CD4-positive, alpha-beta T cell (primary cell): Measurements from ENCODE around the gene GNA15. TPM values are rescaled to one million over a fixed set of nuclear protein-coding genes. Genes with fewer than 3 reads are reported as not detected.

ENCODE experiments used
- ATAC-seq: fragments of 200-7000 bp; cut with Tn5 transposase; one replicate; pipeline ENCODE4 v1.10.0; 2022; ENCODE audit warnings: mild to moderate bottlenecking; ENCODE audit not compliant: poor library complexity
- CTCF ChIA-PET: fragments of 350-600 bp; sonication (Branson Sonifier 250); formaldehyde crosslinking; loops from one replicate; lab custom pipeline; 2021; ENCODE audit warnings: antibody characterized with exemption, inconsistent platforms; lab: Charles Lee
- POLR2A ChIA-PET: fragments of 350-600 bp; sonication (Branson Sonifier 250); formaldehyde crosslinking; loops from one replicate; lab custom pipeline; 2021; ENCODE audit warnings: antibody characterized with exemption, inconsistent platforms; lab: Charles Lee
- DNase-seq, 14 experiments: peaks; one replicate each; pipeline ENCODE4 v3.0.0-alpha.2; 2013 to 2020; ENCODE audit warnings: mixed read lengths in 2 of 14
- H3K27ac ChIP-seq, 2 donors: one replicate each; pipeline versions ENCODE4 v1.5.1 to v1.7.0; 2013; ENCODE audit warnings: low read length in 2 of 2, low read depth in 1 of 2, mild to moderate bottlenecking in 1 of 2
- H3K27me3 ChIP-seq, 2 experiments: 1 replicate in 1 of 2; 2 replicates in 1 of 2; pipeline versions ENCODE4 v1.6.1 to v1.7.0; 2013; ENCODE audit warnings: low read length in 2 of 2, control low read depth in 1 of 2, mild to moderate bottlenecking in 1 of 2, moderate library complexity in 1 of 2; ENCODE audit not compliant: insufficient read depth in 2 of 2, control insufficient read depth in 1 of 2
- H3K36me3 ChIP-seq: one replicate; pipeline ENCODE4 v1.6.1; 2013; ENCODE audit warnings: low read length, control low read depth; ENCODE audit not compliant: insufficient read depth
- H3K4me1 ChIP-seq: one replicate; pipeline ENCODE4 v1.6.1; 2013; ENCODE audit warnings: low read length, control low read depth; ENCODE audit not compliant: insufficient read depth
- H3K4me3 ChIP-seq: one replicate; pipeline ENCODE4 v1.5.1; 2013; ENCODE audit warnings: mild to moderate bottlenecking, low read length, moderate library complexity
- H3K9me3 ChIP-seq, 2 experiments: 1 replicate in 1 of 2; 2 replicates in 1 of 2; pipeline versions ENCODE4 v1.6.1 to v1.7.0; 2013; ENCODE audit warnings: low read length in 2 of 2, mild to moderate bottlenecking in 2 of 2, control low read depth in 1 of 2, moderate library complexity in 1 of 2; ENCODE audit not compliant: control insufficient read depth in 1 of 2, insufficient read depth in 1 of 2
- H3K27ac Mint-ChIP-seq: one replicate; pipeline ENCODE4 v1.8.0; 2020; ENCODE audit warnings: mixed read lengths
- H3K27me3 Mint-ChIP-seq: one replicate; pipeline ENCODE4 v1.8.0; 2021; ENCODE audit warnings: mixed read lengths
- H3K36me3 Mint-ChIP-seq: one replicate; pipeline ENCODE4 v1.8.0; 2021; ENCODE audit warnings: low read depth, mixed read lengths
- H3K4me1 Mint-ChIP-seq: one replicate; pipeline ENCODE4 v1.8.0; 2021; ENCODE audit warnings: low read depth, mixed read lengths
- H3K4me3 Mint-ChIP-seq: one replicate; pipeline ENCODE4 v1.8.0; 2020; ENCODE audit warnings: mild to moderate bottlenecking, mixed read lengths
- H3K9me3 Mint-ChIP-seq: one replicate; pipeline ENCODE4 v1.8.0; 2020; ENCODE audit warnings: mixed read lengths
- intact Hi-C, 2 experiments: fragments of 100-400 bp; cut with DNase I in 1 of 2; cut with micrococcal nuclease in 1 of 2; formaldehyde crosslinking; loops; one replicate each; pipeline versions ENCODE4 v1.15.1 to v1.9.0; 2023 to 2025; cut with DNase I, micrococcal nuclease
- total RNA-seq, 174 experiments: library from RNA in 2 of 174; stranded (reverse) in 2 of 174; gene quantifications; one replicate each; pipeline ENCODE4 v1.2.3 and lab custom pipeline; 2021 to 2026
- TF ChIP-seq, protein P1 (sequence below): fragments of 200-600 bp; IDR thresholded peaks from one replicate; pipeline ENCODE4 v1.8.0; 2022; ENCODE audit warnings: antibody characterized with exemption, mild to moderate bottlenecking

The GNA15 gene
- total RNA-seq, 2 experiments from 2014 or later: 12.1 to 14.9 TPM

GRCh38 chr19:3185461-3186159, 49.8 kb downstream of the GNA15 start, which contains the start of gene NCLN:
NCLN (plus strand) TSS chr19:3185930; CDS start chr19:3186031, 101 bp downstream.
- DNase-seq: peak; percentile 88 to 96 (median 94)
- CTCF ChIA-PET: no interaction called here
- Mint-ChIP-seq H3K27ac (peak within 1 kb of the TSS; percentile 86), H3K4me1 (peaks cover 58% of the 10 kb centered on the region), H3K27me3 (no peaks in the 10 kb centered on the region), H3K9me3 (no peaks in the 10 kb centered on the region), H3K4me3 (peak within 1 kb of the TSS; percentile 93), H3K36me3 (peaks cover 49% of the 10 kb centered on the region)
- intact Hi-C loops: loop anchor here (1.0 to 10.0 kb wide), 4 partner anchors 8 to 249 kb away; no protein-coding TSS in a partner anchor
- TF ChIP-seq, protein P1, sequence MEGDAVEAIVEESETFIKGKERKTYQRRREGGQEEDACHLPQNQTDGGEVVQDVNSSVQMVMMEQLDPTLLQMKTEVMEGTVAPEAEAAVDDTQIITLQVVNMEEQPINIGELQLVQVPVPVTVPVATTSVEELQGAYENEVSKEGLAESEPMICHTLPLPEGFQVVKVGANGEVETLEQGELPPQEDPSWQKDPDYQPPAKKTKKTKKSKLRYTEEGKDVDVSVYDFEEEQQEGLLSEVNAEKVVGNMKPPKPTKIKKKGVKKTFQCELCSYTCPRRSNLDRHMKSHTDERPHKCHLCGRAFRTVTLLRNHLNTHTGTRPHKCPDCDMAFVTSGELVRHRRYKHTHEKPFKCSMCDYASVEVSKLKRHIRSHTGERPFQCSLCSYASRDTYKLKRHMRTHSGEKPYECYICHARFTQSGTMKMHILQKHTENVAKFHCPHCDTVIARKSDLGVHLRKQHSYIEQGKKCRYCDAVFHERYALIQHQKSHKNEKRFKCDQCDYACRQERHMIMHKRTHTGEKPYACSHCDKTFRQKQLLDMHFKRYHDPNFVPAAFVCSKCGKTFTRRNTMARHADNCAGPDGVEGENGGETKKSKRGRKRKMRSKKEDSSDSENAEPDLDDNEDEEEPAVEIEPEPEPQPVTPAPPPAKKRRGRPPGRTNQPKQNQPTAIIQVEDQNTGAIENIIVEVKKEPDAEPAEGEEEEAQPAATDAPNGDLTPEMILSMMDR: no peak
- Histone ChIP-seq H3K27me3 (no peaks in the 10 kb centered on the region), H3K4me1 (peaks cover 92% of the 10 kb centered on the region), H3K36me3 (peaks cover 35% of the 10 kb centered on the region), H3K9me3 (no peaks in the 10 kb centered on the region), H3K4me3 (peak within 1 kb of the TSS; percentile 59), H3K27ac (peak within 1 kb of the TSS; percentile 62)
- peak; percentile 82 for ATAC-seq
- POLR2A ChIA-PET: interaction anchor here (0.6 to 4.1 kb wide), 14 partner anchors 9 to 316 kb away, joined by 3 to 19 read pairs (median 3); no protein-coding TSS in a partner anchor

DNA sequence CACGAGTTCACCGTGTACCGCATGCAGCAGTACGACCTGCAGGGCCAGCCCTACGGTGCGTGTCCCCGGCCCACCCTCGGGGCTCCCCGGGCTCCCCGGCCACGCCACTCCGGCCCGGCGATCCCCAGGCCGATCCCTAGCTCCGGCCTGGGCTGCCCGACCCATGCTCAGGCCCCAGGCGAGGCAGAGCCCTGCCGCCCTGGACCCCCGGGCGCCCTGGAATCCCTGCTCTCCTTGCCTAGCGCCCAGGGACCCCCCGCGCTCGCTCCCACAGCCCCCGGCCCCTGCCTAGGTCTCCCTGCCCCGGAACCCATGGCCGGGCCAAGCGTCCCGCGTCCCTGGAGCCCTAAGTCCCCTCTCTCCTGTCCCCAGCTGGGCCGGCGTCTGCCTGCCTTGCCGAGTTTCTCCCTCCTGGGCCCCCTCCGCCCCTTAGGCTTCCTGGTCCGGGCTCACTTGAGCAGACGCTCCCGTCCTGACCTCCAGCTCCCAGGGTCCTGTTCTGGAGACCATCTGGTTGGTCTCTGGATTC, 50.4 kb downstream of the GNA15 start:
- peaks cover 34% of the 10 kb centered on the region for H3K36me3 ChIP-seq
- peak overlapping the region; percentile 87 for H3K4me3 Mint-ChIP-seq
- TF ChIP-seq, protein P1: no peak
- H3K4me3 ChIP-seq: peak overlapping the region; percentile 59
- peak in 1 of 14 experiments; percentile 53 for DNase-seq
- CTCF ChIA-PET: no interaction called here
- H3K27me3 Mint-ChIP-seq: no peaks in the 10 kb centered on the region
- no peaks in the 10 kb centered on the region for H3K27me3 ChIP-seq
- H3K4me1 ChIP-seq: peaks cover 90% of the 10 kb centered on the region
- peak overlapping the region; percentile 79 for H3K27ac Mint-ChIP-seq
- intact Hi-C loops: loop anchor here in 1 of 2 experiments (5.0 to 10.0 kb wide), 2 partner anchors 234 to 249 kb away; no protein-coding TSS in a partner anchor
- no peak for ATAC-seq
- H3K9me3 Mint-ChIP-seq: no peaks in the 10 kb centered on the region
- POLR2A ChIA-PET: interaction anchor here (0.8 to 4.1 kb wide), 11 partner anchors 8 to 236 kb away, joined by 3 to 19 read pairs (median 4); no protein-coding TSS in a partner anchor
- peaks cover 53% of the 10 kb centered on the region for H3K4me1 Mint-ChIP-seq
- peak overlapping the region in 1 of 2 donors; percentile 46 for H3K27ac ChIP-seq
- H3K36me3 Mint-ChIP-seq: peaks cover 43% of the 10 kb centered on the region
- H3K9me3 ChIP-seq: no peaks in the 10 kb centered on the region

GRCh38 chr19:3186891-3187661, 51.2 kb downstream of the GNA15 start:
- Histone ChIP-seq H3K36me3 (peaks cover 30% of the 10 kb centered on the region), H3K9me3 (no peaks in the 10 kb centered on the region), H3K4me3 (peak overlapping the region; percentile 59), H3K4me1 (peaks cover 86% of the 10 kb centered on the region), H3K27me3 (no peaks in the 10 kb centered on the region), H3K27ac (no peak overlapping the region)
- ChIA-PET CTCF (no interaction called here), POLR2A (interaction anchor here (1.0 to 4.1 kb wide), 9 partner anchors 8 to 237 kb away, joined by 3 to 19 read pairs (median 5); partner anchors contain the start of gene S1PR4)
- DNase-seq (no peak), ATAC-seq (no peak)
- peaks cover 38% of the 10 kb centered on the region for H3K36me3 Mint-ChIP-seq
- intact Hi-C loops: loop anchor here in 1 of 2 experiments (5.0 to 10.0 kb wide), 2 partner anchors 235 to 248 kb away; no protein-coding TSS in a partner anchor
- no peaks in the 10 kb centered on the region for H3K27me3 Mint-ChIP-seq
- peak overlapping the region; percentile 79 for H3K27ac Mint-ChIP-seq
- peak overlapping the region; percentile 87 for H3K4me3 Mint-ChIP-seq
- TF ChIP-seq, protein P1: no peak
- H3K9me3 Mint-ChIP-seq: no peaks in the 10 kb centered on the region
- peaks cover 53% of the 10 kb centered on the region for H3K4me1 Mint-ChIP-seq
